ENCODE data around the gene ANKDD1B.
"Not testable (repeated sequence)": the region's sequence is repeated elsewhere in the genome, so short reads cannot be mapped to it uniquely, and the experiment has no call there.

The ANKDD1B gene
- 0 to 1.7 (median 0.51) reads per million in 9 experiments for total RNA-seq

DNA sequence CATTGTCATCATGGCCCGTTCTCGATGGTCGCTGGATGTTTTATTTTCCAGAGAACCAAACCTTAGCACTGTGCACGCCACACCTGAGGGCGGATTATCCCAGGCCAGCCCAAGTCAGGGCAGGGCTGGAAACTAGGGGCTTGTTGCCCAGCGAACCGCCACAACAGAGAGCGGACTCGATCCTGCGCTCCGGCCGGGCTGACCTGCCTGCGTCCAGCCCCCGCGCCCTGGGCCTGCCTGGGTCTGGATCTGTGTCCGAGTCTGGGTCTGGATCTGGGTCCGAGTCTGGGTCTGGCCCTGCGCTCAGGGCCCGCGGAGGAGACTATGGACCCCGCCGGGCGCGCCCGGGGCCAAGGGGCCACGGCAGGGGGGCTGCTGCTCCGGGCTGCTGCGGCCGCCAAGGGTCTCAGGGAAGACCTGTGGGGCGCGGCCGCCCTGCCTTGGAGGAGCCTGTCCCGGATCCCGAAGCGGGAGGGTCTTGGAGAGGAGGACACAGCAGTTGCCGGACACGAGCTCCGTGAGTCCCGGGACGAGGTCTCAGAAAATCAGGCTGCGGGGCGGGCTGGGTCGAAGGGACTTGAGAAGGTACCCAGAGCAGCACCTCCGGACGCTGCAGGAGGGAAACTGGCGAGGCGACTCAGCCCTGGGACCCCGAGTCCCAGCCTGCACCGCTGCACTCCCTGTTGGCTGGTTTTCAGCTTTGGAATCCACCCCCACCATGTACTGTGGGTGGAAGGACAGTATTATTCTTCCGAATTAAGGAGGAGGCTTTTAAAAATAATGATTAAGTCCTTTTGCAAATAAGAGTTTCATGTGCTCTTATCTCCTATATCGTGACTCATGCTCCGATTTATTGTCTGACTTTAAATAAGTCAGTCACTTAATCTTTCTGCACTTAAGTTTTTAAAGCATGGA is at the start of gene ANKDD1B:
Gene ANKDD1B (plus strand): TSS at position 143 of the 915 bp plus-strand sequence. CDS start 182 bp downstream, at position 325.
- H3K9me3 Mint-ChIP-seq = no peaks in the 10 kb centered on the region
- ATAC-seq (replicated peaks) = no peak
- peak in 1 of 3 experiments; percentile 8 for DNase-seq
- H3K36me3 Mint-ChIP-seq (ENCODE audit: insufficient read depth) = no peaks in the 10 kb centered on the region
- no peak within 1 kb of the TSS for H3K27ac Mint-ChIP-seq
- peak within 1 kb of the TSS in 1 of 2 donors; percentile 71 for H3K4me3 Mint-ChIP-seq
- no peaks in the 10 kb centered on the region for H3K27me3 Mint-ChIP-seq
- peaks cover 0 to 12% of the 10 kb centered on the region in 2 donors for H3K4me1 Mint-ChIP-seq (ENCODE audit: low read depth in 2 of 2)

DNA sequence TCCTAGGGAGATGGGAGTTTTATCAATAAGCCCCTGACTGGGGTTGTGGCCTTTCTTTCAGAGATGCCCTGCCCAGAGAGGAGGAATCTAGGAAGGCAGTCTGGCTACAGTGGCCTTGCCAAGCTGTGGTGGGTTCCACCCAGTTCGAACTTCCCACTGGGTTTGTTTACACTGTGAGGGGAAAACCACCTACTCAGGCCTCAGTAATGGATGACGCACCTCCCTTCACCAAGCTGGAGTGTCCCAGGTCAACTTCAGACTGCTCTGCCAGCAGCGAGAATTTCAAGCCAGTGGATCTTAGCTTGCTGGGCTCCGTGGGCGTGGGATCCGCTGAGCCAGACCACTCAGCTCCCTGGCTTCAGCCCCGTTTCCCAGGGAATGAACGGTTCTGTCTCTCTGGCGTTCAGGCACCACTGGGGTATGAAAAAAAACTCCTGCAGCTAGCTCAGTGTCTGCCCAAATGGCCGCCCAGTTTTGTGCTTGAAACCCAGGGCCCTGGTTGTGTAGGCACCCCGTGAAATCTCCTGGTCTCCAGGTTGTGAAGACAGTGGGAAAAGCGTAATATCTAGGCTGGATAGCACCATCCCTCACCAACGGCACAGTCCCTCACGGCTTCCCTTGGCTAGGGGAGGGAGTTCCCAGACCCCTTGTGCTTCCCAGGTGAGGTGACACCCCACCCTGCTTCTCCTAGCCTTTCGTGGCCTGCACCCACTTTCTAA is 45.1 kb upstream of the ANKDD1B start:
- not testable (repeated sequence) for ATAC-seq (replicated peaks); DNase-seq

DNA sequence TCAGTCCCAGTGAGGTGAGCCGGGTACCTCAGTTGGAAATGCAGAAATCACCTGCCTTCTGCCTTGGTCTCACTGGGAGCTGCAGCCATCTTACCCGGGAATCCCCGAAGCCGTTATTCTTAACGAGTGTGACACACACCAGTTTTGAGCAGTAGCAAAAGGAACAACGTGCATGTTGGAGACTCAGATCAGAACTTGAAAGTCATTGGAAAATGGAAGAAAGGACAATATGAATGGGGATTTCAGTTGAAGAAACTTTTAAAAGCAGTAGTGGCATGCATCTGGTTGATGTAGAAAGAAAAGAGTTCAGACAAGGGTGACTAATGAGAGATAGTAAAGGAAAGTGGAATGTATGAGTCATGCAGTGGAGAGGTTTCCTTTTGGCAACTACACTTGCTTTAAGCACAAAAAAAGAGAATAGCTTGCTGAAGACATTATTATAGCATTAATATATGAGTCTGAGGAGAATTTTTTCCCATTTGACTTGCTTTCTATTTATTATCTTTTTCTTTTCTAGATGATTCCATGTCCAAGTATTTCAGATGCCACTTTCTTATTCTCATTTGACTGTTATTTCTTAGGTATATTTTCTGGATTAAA is 44.4 kb upstream of the ANKDD1B start:
- H3K27ac Mint-ChIP-seq = peak overlapping the region in 1 of 2 donors; percentile 13
- peak; percentile 81 for ATAC-seq (replicated peaks)
- peaks cover 23 to 34% of the 10 kb centered on the region in 2 donors for H3K4me1 Mint-ChIP-seq (ENCODE audit: low read depth in 2 of 2)
- DNase-seq = no peak
- peak overlapping the region in 1 of 2 donors; percentile 31 for H3K4me3 Mint-ChIP-seq
- H3K9me3 Mint-ChIP-seq = peaks cover 0 to 6% of the 10 kb centered on the region in 2 donors
- H3K27me3 Mint-ChIP-seq = no peaks in the 10 kb centered on the region
- H3K36me3 Mint-ChIP-seq (ENCODE audit: insufficient read depth) = peaks cover 4% of the 10 kb centered on the region

More for the DNA sequence above, 45.1 kb upstream of the ANKDD1B start:
- H3K9me3 Mint-ChIP-seq; H3K36me3 Mint-ChIP-seq (ENCODE audit: insufficient read depth); H3K27me3 Mint-ChIP-seq: not testable (repeated sequence)
- H3K27ac Mint-ChIP-seq = peak overlapping the region in 1 of 2 donors; percentile 13
- H3K4me1 Mint-ChIP-seq (ENCODE audit: low read depth in 2 of 2) = peaks cover 24 to 38% of the 10 kb centered on the region in 2 donors
- H3K4me3 Mint-ChIP-seq = peak overlapping the region in 1 of 2 donors; percentile 31

DNA sequence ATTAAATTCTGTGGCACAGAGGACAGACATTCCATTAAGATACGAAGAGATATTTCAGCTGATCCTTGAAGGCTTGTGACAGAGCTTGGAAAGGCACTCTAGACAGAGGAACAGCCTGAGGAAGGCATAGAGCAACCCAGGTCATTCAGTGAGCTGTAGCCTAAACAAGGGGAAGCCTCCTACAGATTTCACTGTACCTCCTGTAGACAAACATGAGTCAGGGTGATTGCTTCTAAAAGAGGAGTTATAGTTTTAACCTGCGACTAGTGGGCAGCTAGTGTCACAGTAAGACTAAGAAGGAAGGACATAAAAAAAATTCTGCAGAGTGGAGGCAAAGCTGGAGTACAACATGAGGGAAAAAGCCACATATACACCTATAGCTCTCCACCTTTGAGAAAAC is 43.5 kb upstream of the ANKDD1B start:
- H3K27ac Mint-ChIP-seq = peak overlapping the region in 1 of 2 donors; percentile 30
- peaks cover 18 to 34% of the 10 kb centered on the region in 2 donors for H3K4me1 Mint-ChIP-seq (ENCODE audit: low read depth in 2 of 2)
- H3K27me3 Mint-ChIP-seq = no peaks in the 10 kb centered on the region
- DNase-seq (no peak), ATAC-seq (replicated peaks) (no peak)
- peaks cover 0 to 6% of the 10 kb centered on the region in 2 donors for H3K9me3 Mint-ChIP-seq
- H3K4me3 Mint-ChIP-seq = no peak overlapping the region
- H3K36me3 Mint-ChIP-seq (ENCODE audit: insufficient read depth) = peaks cover 4% of the 10 kb centered on the region

DNA sequence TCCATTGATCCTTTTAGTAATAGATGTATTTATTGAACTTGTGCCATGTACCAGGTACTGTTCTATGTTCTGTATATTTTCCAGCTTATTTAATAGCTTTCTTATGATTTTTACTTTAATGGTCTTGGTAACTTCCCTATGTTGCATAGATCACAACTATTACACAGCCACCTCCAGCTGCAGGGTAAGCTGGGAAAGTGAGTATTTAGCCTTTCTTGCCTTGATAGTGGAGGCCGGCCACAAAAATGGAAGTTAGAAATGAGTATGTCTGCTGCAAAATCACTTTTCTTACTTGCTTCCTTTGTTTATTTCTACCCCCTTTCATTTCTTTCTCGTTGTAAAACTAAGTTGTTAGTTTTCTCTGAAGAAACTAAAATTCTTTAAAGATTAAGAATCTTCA is 43.1 kb upstream of the ANKDD1B start:
- DNase-seq (no peak), ATAC-seq (replicated peaks) (no peak)
- Mint-ChIP-seq H3K27me3 (no peaks in the 10 kb centered on the region), H3K9me3 (peaks cover 0 to 4% of the 10 kb centered on the region in 2 donors), H3K4me1 (ENCODE audit: low read depth in 2 of 2) (peaks cover 18 to 34% of the 10 kb centered on the region in 2 donors), H3K27ac (peak overlapping the region in 1 of 2 donors; percentile 30), H3K4me3 (no peak overlapping the region), H3K36me3 (ENCODE audit: insufficient read depth) (peaks cover 4% of the 10 kb centered on the region)

DNA sequence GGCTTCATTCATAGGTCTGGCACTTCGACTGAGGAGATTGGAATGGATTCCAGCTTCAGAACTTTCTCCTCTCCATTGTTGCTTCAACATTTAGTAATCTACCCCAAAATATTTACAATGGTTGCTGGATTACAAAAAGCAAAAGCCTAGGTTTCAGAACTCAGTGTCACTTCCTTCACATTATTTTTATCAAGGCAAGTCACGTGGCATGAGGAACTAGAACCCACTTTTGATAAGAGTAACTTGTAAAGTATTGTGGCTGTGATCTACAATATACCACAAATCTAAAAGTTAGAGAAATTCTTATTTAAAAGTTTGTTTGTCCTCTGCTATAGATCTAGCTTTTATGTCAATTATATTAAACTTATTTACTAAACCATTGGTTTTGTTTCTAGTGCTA is 39.7 kb upstream of the ANKDD1B start:
- H3K4me3 Mint-ChIP-seq = no peak overlapping the region
- ATAC-seq (replicated peaks) (no peak), DNase-seq (no peak)
- H3K9me3 Mint-ChIP-seq = no peaks in the 10 kb centered on the region
- H3K27ac Mint-ChIP-seq = no peak overlapping the region
- H3K27me3 Mint-ChIP-seq = no peaks in the 10 kb centered on the region
- H3K36me3 Mint-ChIP-seq (ENCODE audit: insufficient read depth) = peaks cover 8% of the 10 kb centered on the region
- peaks cover 7 to 18% of the 10 kb centered on the region in 2 donors for H3K4me1 Mint-ChIP-seq (ENCODE audit: low read depth in 2 of 2)

DNA sequence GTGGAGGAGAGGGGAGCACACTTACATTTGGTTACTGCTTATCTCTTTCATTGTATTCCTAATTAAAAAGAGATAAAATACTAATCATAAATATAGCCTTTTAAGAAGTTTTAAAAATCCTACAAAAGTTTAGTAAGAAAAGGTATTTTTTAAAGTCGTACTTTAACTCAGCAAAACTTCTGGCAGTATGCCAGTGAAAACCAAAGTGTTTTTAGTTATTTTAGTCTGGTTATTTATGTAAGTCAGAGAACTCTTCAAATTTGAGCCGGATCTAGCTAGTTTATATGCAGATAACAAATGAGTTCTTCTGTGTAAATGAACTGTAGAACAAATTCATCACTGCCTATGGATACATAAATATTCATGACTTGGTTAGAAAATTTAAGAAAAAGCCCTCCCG is 36.5 kb upstream of the ANKDD1B start:
- Mint-ChIP-seq H3K9me3 (no peaks in the 10 kb centered on the region), H3K4me3 (no peak overlapping the region), H3K36me3 (ENCODE audit: insufficient read depth) (peaks cover 24% of the 10 kb centered on the region), H3K27ac (no peak overlapping the region), H3K4me1 (ENCODE audit: low read depth in 2 of 2) (no peaks in the 10 kb centered on the region), H3K27me3 (no peaks in the 10 kb centered on the region)
- ATAC-seq (replicated peaks) (no peak), DNase-seq (no peak)

DNA sequence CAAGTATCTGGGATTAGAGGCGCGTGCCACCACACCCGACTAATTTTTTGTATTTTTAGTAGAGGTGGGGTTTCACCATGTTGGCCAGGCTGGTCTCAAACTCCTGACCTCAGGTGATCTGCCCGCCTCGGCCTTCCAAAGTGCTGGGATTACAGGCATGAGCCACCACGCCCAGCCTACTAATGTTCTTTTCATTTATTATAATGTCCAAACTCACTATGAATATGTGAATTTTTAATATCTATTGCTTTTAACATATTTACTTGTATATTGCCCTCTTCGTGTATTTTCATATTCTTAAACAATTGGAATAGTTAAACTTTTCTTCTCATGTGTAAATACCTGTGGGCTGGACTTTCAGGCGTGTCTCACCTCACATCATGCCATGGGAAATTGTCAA is 33.0 kb upstream of the ANKDD1B start:
- H3K9me3 Mint-ChIP-seq; H3K4me3 Mint-ChIP-seq; H3K27me3 Mint-ChIP-seq; H3K27ac Mint-ChIP-seq; H3K4me1 Mint-ChIP-seq (ENCODE audit: low read depth in 2 of 2); DNase-seq; ATAC-seq (replicated peaks): not testable (repeated sequence)
- peaks cover 42% of the 10 kb centered on the region for H3K36me3 Mint-ChIP-seq (ENCODE audit: insufficient read depth)

DNA sequence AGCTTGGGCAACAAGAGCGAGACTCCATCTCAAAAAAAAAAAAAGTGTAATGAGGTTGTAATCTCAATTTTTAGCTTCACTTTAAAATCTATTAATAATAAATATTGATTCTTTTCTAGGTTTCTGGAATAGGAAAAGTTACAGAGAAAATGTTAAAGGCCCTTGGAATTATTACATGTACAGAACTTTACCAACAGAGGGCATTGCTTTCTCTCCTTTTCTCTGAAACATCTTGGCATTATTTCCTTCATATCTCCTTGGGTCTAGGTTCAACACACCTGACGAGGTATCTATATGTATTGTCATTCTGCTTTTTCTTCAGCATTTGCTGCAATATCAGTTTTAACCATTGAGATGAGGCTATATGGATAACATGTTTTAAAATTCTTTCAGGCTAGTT is 26.6 kb upstream of the ANKDD1B start:
- no peak for ATAC-seq (replicated peaks)
- peaks cover 38% of the 10 kb centered on the region for H3K36me3 Mint-ChIP-seq (ENCODE audit: insufficient read depth)
- peak overlapping the region in 1 of 2 donors; percentile 54 for H3K27ac Mint-ChIP-seq
- H3K4me1 Mint-ChIP-seq (ENCODE audit: low read depth in 2 of 2) = no peaks in the 10 kb centered on the region
- no peaks in the 10 kb centered on the region for H3K27me3 Mint-ChIP-seq
- H3K4me3 Mint-ChIP-seq = no peak overlapping the region
- no peaks in the 10 kb centered on the region for H3K9me3 Mint-ChIP-seq
- DNase-seq = no peak

DNA sequence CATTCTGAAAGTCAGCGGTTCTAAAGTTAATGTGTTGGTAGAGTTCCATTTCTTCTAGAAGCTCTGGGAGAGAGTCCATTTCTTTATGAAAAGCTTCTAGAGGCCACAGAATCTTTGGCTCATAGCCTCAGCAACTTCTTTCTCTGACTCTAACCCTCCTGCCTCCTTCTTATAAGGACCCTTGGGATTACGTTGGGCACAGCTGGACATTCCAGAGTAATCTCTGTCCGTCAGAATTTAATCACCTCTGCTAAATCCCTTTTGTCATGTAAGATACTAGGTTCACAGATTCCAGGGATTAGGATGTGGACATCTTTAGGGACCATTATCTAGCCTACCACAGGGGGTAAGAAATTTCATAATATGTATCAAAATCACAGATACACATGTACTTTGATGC is 22.6 kb upstream of the ANKDD1B start:
- H3K27ac Mint-ChIP-seq = no peak overlapping the region
- no peaks in the 10 kb centered on the region for H3K4me1 Mint-ChIP-seq (ENCODE audit: low read depth in 2 of 2)
- no peaks in the 10 kb centered on the region for H3K27me3 Mint-ChIP-seq
- ATAC-seq (replicated peaks) (no peak), DNase-seq (no peak)
- H3K4me3 Mint-ChIP-seq = no peak overlapping the region
- H3K36me3 Mint-ChIP-seq (ENCODE audit: insufficient read depth) = peaks cover 37% of the 10 kb centered on the region
- H3K9me3 Mint-ChIP-seq = no peaks in the 10 kb centered on the region

DNA sequence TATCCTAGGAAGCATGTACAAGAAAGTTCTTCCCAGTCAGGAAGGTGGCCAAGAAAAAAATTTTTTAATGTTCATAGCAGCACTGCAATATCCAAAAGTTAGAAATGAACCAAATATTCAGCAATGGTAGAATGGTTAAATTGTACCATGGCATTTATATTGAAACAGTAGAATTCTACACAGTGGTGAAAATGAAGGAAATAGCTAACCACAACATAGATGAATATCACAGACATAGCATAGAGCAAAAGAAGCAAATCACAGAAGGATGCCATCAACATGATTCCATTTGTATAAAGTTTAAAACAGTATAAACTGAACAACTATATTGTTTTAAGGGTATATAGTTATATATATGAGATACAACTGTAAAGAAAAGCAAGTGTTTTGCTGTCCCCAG is 10.7 kb upstream of the ANKDD1B start:
- ATAC-seq (replicated peaks) = no peak
- DNase-seq = no peak
- Mint-ChIP-seq H3K27me3 (no peaks in the 10 kb centered on the region), H3K36me3 (ENCODE audit: insufficient read depth) (peaks cover 5% of the 10 kb centered on the region), H3K27ac (no peak overlapping the region), H3K4me3 (no peak overlapping the region), H3K9me3 (no peaks in the 10 kb centered on the region), H3K4me1 (ENCODE audit: low read depth in 2 of 2) (peaks cover 5 to 11% of the 10 kb centered on the region in 2 donors)

DNA sequence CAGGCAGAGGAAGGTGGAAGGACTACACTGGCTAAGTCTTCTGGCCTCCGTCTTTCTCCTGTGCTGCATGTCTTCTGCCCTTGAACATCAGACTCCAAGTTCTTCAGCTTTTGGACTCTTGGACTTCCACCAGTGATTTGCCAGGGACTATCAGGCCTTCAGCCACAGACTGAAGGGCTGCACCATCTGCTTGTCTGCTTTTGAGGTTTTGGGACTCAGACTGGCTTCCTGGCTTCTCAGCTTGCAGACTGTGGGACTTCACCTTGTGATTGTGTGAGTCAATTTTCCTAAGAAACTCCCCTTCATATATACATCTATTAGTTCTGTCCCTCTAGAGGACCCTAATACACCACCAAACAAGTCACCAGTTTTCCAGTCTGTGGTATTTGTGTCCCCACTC is 9.7 kb upstream of the ANKDD1B start:
- no peaks in the 10 kb centered on the region for H3K27me3 Mint-ChIP-seq
- ATAC-seq (replicated peaks) (no peak), DNase-seq (no peak)
- no peak overlapping the region for H3K27ac Mint-ChIP-seq
- H3K4me3 Mint-ChIP-seq = no peak overlapping the region
- H3K36me3 Mint-ChIP-seq (ENCODE audit: insufficient read depth) = peaks cover 5% of the 10 kb centered on the region
- H3K9me3 Mint-ChIP-seq = no peaks in the 10 kb centered on the region
- H3K4me1 Mint-ChIP-seq (ENCODE audit: low read depth in 2 of 2) = peaks cover 5 to 11% of the 10 kb centered on the region in 2 donors

DNA sequence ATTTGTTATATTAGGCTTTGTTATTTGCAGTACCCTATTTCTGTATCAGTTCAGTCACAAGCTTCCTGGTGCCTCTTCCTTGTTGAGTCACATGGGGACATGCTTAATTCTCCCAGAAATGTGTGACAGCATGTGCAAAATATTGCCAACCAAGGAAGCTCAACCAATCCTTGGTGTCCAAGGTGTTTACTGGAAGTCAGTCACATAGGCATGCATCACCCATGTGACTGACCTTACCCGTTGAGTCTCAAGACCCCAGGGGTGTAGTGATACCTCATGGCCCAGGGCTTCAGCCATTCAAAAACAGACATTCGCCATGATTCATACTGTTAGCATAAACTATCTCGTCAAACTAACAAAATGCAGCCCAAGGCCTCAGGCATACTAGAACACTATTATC is 9.3 kb upstream of the ANKDD1B start:
- peaks cover 5 to 11% of the 10 kb centered on the region in 2 donors for H3K4me1 Mint-ChIP-seq (ENCODE audit: low read depth in 2 of 2)
- H3K36me3 Mint-ChIP-seq (ENCODE audit: insufficient read depth) = peaks cover 5% of the 10 kb centered on the region
- H3K27me3 Mint-ChIP-seq = no peaks in the 10 kb centered on the region
- no peaks in the 10 kb centered on the region for H3K9me3 Mint-ChIP-seq
- H3K4me3 Mint-ChIP-seq = no peak overlapping the region
- no peak overlapping the region for H3K27ac Mint-ChIP-seq
- no peak for DNase-seq
- no peak for ATAC-seq (replicated peaks)
